ENCODE measurements around the gene SKAP2. TPM values are rescaled to one million over a fixed set of nuclear protein-coding genes. Genes with fewer than 3 reads are reported as not detected.
A peak's percentile ranks its signal among the peaks of the same experiment; 100 is the strongest.

The SKAP2 gene
- total RNA-seq, 1 experiment from 2014 or later = 24.4 TPM

DNA sequence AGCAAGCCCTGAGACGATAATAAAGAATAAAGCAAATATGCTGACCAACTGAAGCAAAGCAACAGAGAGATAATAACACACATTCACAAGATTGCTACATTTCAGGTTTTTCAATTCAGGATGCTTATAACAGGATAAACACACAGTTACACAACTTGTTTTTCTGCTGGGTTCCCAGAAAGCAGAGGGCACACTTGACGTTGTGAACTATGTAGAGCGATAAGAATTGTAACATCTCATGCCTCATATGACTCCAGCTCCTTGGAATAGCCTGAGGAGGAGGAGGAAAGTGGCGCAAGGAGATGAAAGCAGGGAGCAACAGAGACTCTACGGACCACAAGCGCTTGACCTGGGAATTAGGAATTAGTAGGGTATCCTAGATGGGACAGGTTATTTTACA, 201.7 kb downstream of the SKAP2 start:
- Histone ChIP-seq H3K4me1 (ENCODE audit: low read length) (0 out of 2 replicates have a peak, but pooled peaks cover 3% of the 10 kb centered on the region), H3K27ac (ENCODE audit: low read length) (no peak overlapping the region), H3K9me2 (replicated peaks; ENCODE audit: insufficient read depth, low read length) (no peaks in the 10 kb centered on the region), H4K20me1 (ENCODE audit: insufficient read depth, low read depth, low read length) (no peaks in the 10 kb centered on the region; the same call in 1 of the 2 replicates), H2AFZ (ENCODE audit: low read length) (no peak overlapping the region), H3K9me3 (ENCODE audit: low read length) (no peaks in the 10 kb centered on the region), H3K4me2 (ENCODE audit: low read depth, low read length, poor library complexity, severe bottlenecking) (no peak overlapping the region), H3K9ac (ENCODE audit: low read length) (no peak overlapping the region), H3K27me3 (ENCODE audit: low read length) (no peaks in the 10 kb centered on the region), H3K79me2 (ENCODE audit: low read length) (no peaks in the 10 kb centered on the region), H3K36me3 (ENCODE audit: insufficient read depth, low read length) (no peaks in the 10 kb centered on the region), H3K4me3 (ENCODE audit: low read length) (no peak overlapping the region)
- DNase-seq = peak; percentile 16

DNA sequence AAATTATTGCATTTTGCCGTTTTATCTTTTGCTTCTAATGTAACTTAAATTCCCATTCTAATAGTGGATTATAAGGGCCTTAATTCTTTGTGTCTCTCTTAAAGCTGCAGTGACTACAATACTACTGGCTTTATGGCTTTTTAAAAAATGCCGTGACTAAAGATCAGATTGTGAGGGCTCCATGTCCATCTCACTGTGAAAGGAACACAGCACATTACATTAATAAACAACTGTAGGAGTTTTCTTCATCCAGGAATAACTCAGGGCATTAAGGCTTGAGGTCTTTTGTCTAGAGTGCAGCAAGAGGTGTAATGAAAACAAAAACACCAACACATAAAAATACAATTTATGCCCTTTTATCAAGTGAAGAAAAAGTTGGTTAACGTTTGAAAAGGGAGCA, 205.3 kb downstream of the SKAP2 start:
- Histone ChIP-seq H4K20me1 (ENCODE audit: insufficient read depth, low read depth, low read length) (no peaks in the 10 kb centered on the region; the same call in 1 of the 2 replicates), H3K4me1 (ENCODE audit: low read length) (no peaks in the 10 kb centered on the region), H3K4me3 (ENCODE audit: low read length) (no peak overlapping the region), H3K36me3 (ENCODE audit: insufficient read depth, low read length) (no peaks in the 10 kb centered on the region), H3K4me2 (ENCODE audit: low read depth, low read length, poor library complexity, severe bottlenecking) (no peak overlapping the region), H3K9me2 (replicated peaks; ENCODE audit: insufficient read depth, low read length) (no peaks in the 10 kb centered on the region), H3K27ac (ENCODE audit: low read length) (no peak overlapping the region), H2AFZ (ENCODE audit: low read length) (no peak overlapping the region), H3K9me3 (ENCODE audit: low read length) (no peaks in the 10 kb centered on the region), H3K79me2 (ENCODE audit: low read length) (no peaks in the 10 kb centered on the region), H3K27me3 (ENCODE audit: low read length) (no peaks in the 10 kb centered on the region), H3K9ac (ENCODE audit: low read length) (no peak overlapping the region)
- no peak for DNase-seq

DNA sequence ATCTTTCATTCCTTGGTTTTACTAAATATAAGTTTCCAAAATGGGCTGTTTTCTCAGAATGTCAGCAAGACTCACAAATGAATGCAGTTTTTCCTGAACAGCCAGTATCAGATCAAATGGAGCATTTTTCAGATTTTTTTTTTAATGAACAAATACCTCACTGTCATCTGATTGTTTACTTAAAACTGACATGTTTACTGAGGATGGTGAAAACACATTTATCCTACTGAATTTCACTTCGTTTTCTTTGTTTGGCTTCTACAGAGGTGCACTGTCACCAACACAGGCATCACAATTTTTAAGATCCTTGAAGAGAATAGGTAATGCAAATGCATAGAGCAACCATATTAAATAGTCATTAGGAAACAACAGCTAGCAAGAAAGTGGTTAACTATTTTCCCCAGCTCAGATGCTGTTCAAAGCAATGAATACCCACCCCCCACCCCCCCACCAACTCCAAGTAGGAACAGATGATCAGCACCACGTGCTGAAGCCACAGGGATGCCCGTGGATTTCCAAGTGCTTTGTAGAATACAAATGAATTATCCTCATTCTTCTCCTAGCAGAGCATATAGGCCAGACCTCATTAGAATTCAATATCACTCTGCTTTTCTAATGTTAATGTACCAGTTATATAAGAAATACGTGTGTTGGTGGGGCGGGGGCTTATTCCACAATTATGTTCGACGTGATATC, 205.9 kb downstream of the SKAP2 start:
- Histone ChIP-seq H3K27ac (ENCODE audit: low read length) (no peak overlapping the region), H3K4me1 (ENCODE audit: low read length) (no peaks in the 10 kb centered on the region), H3K9ac (ENCODE audit: low read length) (no peak overlapping the region), H3K27me3 (ENCODE audit: low read length) (no peaks in the 10 kb centered on the region), H3K9me3 (ENCODE audit: low read length) (no peaks in the 10 kb centered on the region), H3K79me2 (ENCODE audit: low read length) (no peaks in the 10 kb centered on the region), H3K9me2 (replicated peaks; ENCODE audit: insufficient read depth, low read length) (no peaks in the 10 kb centered on the region), H3K4me2 (ENCODE audit: low read depth, low read length, poor library complexity, severe bottlenecking) (no peak overlapping the region), H3K36me3 (ENCODE audit: insufficient read depth, low read length) (no peaks in the 10 kb centered on the region), H4K20me1 (ENCODE audit: insufficient read depth, low read depth, low read length) (no peaks in the 10 kb centered on the region; the same call in 1 of the 2 replicates), H3K4me3 (ENCODE audit: low read length) (no peak overlapping the region), H2AFZ (ENCODE audit: low read length) (no peak overlapping the region)
- no peak for DNase-seq

DNA sequence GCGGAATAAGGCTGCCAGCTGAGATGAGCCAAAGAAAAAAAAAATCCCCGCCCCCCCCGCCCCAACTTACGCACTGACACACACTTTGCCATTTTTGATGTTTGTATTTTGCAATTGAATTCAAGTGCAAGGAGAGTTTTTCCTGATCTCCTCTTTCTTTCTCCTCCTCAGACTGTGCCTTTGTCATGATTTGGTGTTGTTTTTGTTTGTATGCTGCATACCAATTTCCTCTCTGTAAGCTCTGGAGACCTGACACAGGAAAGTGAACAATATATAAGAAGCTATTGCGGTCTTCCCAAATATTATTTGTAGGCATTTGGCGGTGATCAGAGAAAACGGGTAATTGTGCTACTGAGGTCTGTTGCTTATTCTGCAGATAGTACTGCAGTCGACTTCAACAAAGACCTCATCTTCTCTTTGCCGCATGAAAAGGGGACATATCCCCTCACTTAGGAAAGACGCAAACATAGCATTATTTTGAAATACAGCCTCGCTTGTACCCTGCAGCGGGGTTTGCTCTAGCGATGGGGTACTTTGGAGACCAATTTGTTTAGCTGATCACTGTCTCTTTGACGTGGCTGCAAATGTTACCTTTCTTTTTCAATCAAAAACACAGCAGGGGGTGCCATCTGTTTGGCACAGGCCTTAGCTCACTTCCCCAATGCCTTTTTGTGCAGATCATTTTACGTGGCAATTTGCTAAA, 206.6 kb downstream of the SKAP2 start:
- Histone ChIP-seq H3K9me2 (replicated peaks; ENCODE audit: insufficient read depth, low read length) (no peaks in the 10 kb centered on the region), H3K27me3 (ENCODE audit: low read length) (no peaks in the 10 kb centered on the region), H3K9ac (ENCODE audit: low read length) (no peak overlapping the region), H3K79me2 (ENCODE audit: low read length) (no peaks in the 10 kb centered on the region), H3K4me1 (ENCODE audit: low read length) (no peaks in the 10 kb centered on the region), H3K4me2 (ENCODE audit: low read depth, low read length, poor library complexity, severe bottlenecking) (no peak overlapping the region), H2AFZ (ENCODE audit: low read length) (no peak overlapping the region), H3K9me3 (ENCODE audit: low read length) (no peaks in the 10 kb centered on the region), H3K36me3 (ENCODE audit: insufficient read depth, low read length) (no peaks in the 10 kb centered on the region), H3K4me3 (ENCODE audit: low read length) (no peak overlapping the region), H3K27ac (ENCODE audit: low read length) (no peak overlapping the region), H4K20me1 (ENCODE audit: insufficient read depth, low read depth, low read length) (no peaks in the 10 kb centered on the region; the same call in 1 of the 2 replicates)
- DNase-seq = no peak

DNA sequence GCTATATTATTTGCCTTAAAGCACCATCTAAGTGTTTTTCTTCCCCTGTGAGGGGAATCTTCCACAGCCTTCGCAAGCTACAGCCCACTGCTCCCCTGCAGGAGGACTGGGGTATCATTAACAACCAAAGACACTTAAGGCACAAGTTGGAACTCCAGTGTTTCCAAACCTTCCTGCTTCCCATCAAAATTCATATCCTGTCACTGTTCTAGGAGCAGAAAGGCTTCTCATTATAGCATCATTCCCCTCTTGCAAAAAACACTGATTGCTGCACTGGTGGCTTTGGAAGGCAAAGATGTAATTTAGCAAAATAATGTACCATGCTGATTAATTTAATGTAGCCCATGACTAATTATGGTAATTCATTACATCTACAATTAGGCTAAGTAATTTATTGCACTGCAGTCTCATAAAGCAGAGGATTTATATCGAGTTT, 207.2 kb downstream of the SKAP2 start:
- H3K9me3 ChIP-seq (ENCODE audit: low read length) = no peaks in the 10 kb centered on the region

DNA sequence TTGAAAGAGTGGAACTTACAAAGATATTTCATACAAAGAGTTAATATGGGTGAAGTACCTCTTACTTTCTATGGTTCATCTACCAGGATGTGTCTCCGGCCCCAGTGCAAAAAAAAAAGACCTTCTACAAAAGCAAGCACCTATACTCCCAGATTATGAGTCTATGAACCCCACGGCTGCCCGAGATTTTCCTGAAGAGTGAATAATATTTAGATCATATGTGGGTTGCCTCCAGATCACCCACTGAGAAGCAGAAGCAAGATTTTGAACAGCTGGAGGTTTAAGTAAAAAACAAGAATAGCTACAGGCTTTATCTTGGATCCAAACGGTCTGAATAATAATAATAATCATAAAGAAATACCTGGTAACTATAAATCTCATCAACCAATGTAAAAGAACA, 207.7 kb downstream of the SKAP2 start:
- no peaks in the 10 kb centered on the region for H3K9me2 ChIP-seq (replicated peaks; ENCODE audit: insufficient read depth, low read length)
- H3K9ac ChIP-seq (ENCODE audit: low read length) = no peak overlapping the region
- no peak overlapping the region for H3K4me2 ChIP-seq (ENCODE audit: low read depth, low read length, poor library complexity, severe bottlenecking)
- no peak overlapping the region for H2AFZ ChIP-seq (ENCODE audit: low read length)
- no peaks in the 10 kb centered on the region for H3K36me3 ChIP-seq (ENCODE audit: insufficient read depth, low read length)
- H3K27ac ChIP-seq (ENCODE audit: low read length) = no peak overlapping the region
- DNase-seq = no peak
- H3K27me3 ChIP-seq (ENCODE audit: low read length) = no peaks in the 10 kb centered on the region
- no peaks in the 10 kb centered on the region for H3K79me2 ChIP-seq (ENCODE audit: low read length)
- no peak overlapping the region for H3K4me3 ChIP-seq (ENCODE audit: low read length)
- no peaks in the 10 kb centered on the region for H3K4me1 ChIP-seq (ENCODE audit: low read length)
- no peaks in the 10 kb centered on the region; the same call in 1 of the 2 replicates for H4K20me1 ChIP-seq (ENCODE audit: insufficient read depth, low read depth, low read length)
- H3K9me3 ChIP-seq (ENCODE audit: low read length) = no peaks in the 10 kb centered on the region

More for the DNA sequence above, 207.2 kb downstream of the SKAP2 start:
- H3K36me3 ChIP-seq (ENCODE audit: insufficient read depth, low read length) = no peaks in the 10 kb centered on the region
- no peaks in the 10 kb centered on the region; the same call in 1 of the 2 replicates for H4K20me1 ChIP-seq (ENCODE audit: insufficient read depth, low read depth, low read length)
- DNase-seq = no peak
- H3K79me2 ChIP-seq (ENCODE audit: low read length) = no peaks in the 10 kb centered on the region
- H3K27ac ChIP-seq (ENCODE audit: low read length) = no peak overlapping the region
- H3K9me2 ChIP-seq (replicated peaks; ENCODE audit: insufficient read depth, low read length) = no peaks in the 10 kb centered on the region
- no peaks in the 10 kb centered on the region for H3K27me3 ChIP-seq (ENCODE audit: low read length)
- H2AFZ ChIP-seq (ENCODE audit: low read length) = no peak overlapping the region
- no peak overlapping the region for H3K4me3 ChIP-seq (ENCODE audit: low read length)
- H3K4me1 ChIP-seq (ENCODE audit: low read length) = no peaks in the 10 kb centered on the region
- no peak overlapping the region for H3K4me2 ChIP-seq (ENCODE audit: low read depth, low read length, poor library complexity, severe bottlenecking)
- no peak overlapping the region for H3K9ac ChIP-seq (ENCODE audit: low read length)

DNA sequence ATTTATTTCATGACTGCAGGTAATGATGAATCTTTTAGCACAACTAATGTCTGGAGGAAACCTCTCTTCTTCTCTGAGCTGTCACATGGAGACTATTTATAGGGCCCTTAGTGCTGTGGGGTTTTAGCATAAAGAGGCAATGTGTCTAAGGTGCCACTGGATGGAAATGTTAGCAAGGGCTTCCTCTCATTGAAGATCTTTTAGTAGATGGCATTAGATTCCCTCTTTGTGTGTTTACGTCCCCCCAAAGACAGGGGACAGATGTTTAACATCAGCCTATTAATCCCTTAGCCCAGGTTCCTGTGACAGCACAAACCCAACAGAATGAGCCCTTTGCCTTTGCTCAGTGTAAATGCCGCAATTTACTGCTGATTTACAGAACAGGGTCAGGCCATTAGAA, 208.6 kb downstream of the SKAP2 start:
- Histone ChIP-seq H2AFZ (ENCODE audit: low read length) (no peak overlapping the region), H4K20me1 (ENCODE audit: insufficient read depth, low read depth, low read length) (no peaks in the 10 kb centered on the region; the same call in 1 of the 2 replicates), H3K27ac (ENCODE audit: low read length) (no peak overlapping the region), H3K27me3 (ENCODE audit: low read length) (no peaks in the 10 kb centered on the region), H3K4me1 (ENCODE audit: low read length) (no peaks in the 10 kb centered on the region), H3K79me2 (ENCODE audit: low read length) (no peaks in the 10 kb centered on the region), H3K4me3 (ENCODE audit: low read length) (no peak overlapping the region), H3K9me2 (replicated peaks; ENCODE audit: insufficient read depth, low read length) (no peaks in the 10 kb centered on the region), H3K9ac (ENCODE audit: low read length) (no peak overlapping the region), H3K4me2 (ENCODE audit: low read depth, low read length, poor library complexity, severe bottlenecking) (no peak overlapping the region), H3K36me3 (ENCODE audit: insufficient read depth, low read length) (no peaks in the 10 kb centered on the region), H3K9me3 (ENCODE audit: low read length) (no peaks in the 10 kb centered on the region)
- DNase-seq = peak; percentile 35
